Prostate gland (tissue), 2 donors: ENCODE results near the gene YEATS2. TPM values are rescaled to one million over a fixed set of nuclear protein-coding genes. Genes with fewer than 3 reads are reported as not detected.

ENCODE experiments used
- DNase-seq: peaks from one replicate; pipeline ENCODE4 v3.0.0-alpha.2; 2019; ENCODE audit warnings: low spot score
- H3K27ac ChIP-seq, 2 donors: fragments of 200-600 bp; sonication (generic); 2 replicates each; pipeline ENCODE4 v1.5.1; 2017 to 2019
- H3K27me3 ChIP-seq: fragments of 200-600 bp; sonication (generic); replicated peaks from 2 replicates; pipeline ENCODE4 v1.5.1; 2019; ENCODE audit not compliant: insufficient read depth
- H3K36me3 ChIP-seq, 2 donors: fragments of 200-600 bp; sonication (generic); 1 replicate in 1 of 2; 2 replicates in 1 of 2; pipeline versions ENCODE4 v1.5.1 to v1.8.1; 2017 to 2019
- H3K4me1 ChIP-seq: fragments of 200-600 bp; sonication (generic); replicated peaks from 2 replicates; pipeline ENCODE4 v1.5.1; 2019
- H3K4me3 ChIP-seq, 2 donors: fragments of 200-600 bp; sonication (generic); 2 replicates each; pipeline ENCODE4 v1.5.1; 2017 to 2019
- H3K9me3 ChIP-seq: fragments of 200-600 bp; sonication (generic); 2 replicates; pipeline ENCODE4 v1.5.1; 2017
- POLR2A ChIP-seq: fragments of 450-650 bp; IDR thresholded peaks from one replicate; pipeline ENCODE4 v1.6.1; 2016; ENCODE audit warnings: antibody characterized with exemption, mild to moderate bottlenecking
- POLR2AphosphoS5 ChIP-seq: sonication (generic); formaldehyde crosslinking; IDR thresholded peaks from one replicate; pipeline ENCODE4 v1.6.1; 2017; ENCODE audit warnings: antibody characterized with exemption
- WGBS: methylation state at CpG from one replicate; pipeline ENCODE4 v1.1.5; 2018; 5-methylcytosine and 5-hydroxymethylcytosine counted together
- intact Hi-C: fragments of 100-400 bp; cut with DNase I; formaldehyde crosslinking; loops from one replicate; pipeline ENCODE4 v1.14.2; 2022
- total RNA-seq, 2 donors: library from RNA; depleted of rRNA; stranded (reverse); fragments of >200 nt; gene quantifications; one replicate each; pipeline ENCODE4 v1.1.0, GENCODE V29; 2016
- TF ChIP-seq, protein P1 (sequence below), 4 experiments: fragments of 200-600 bp in 2 of 4; fragments of 450-650 bp in 2 of 4; sonication (generic) in 2 of 4; IDR thresholded peaks; 1 replicate in 3 of 4; 2 replicates in 1 of 4; pipeline ENCODE4 v1.5.1; 2016 to 2019; ENCODE audit warnings: antibody characterized with exemption in 4 of 4, mild to moderate bottlenecking in 2 of 4, moderate library complexity in 2 of 4

Gene YEATS2
- total RNA-seq, 2 donors from 2014 or later, result 24.1 to 24.8 TPM

DNA sequence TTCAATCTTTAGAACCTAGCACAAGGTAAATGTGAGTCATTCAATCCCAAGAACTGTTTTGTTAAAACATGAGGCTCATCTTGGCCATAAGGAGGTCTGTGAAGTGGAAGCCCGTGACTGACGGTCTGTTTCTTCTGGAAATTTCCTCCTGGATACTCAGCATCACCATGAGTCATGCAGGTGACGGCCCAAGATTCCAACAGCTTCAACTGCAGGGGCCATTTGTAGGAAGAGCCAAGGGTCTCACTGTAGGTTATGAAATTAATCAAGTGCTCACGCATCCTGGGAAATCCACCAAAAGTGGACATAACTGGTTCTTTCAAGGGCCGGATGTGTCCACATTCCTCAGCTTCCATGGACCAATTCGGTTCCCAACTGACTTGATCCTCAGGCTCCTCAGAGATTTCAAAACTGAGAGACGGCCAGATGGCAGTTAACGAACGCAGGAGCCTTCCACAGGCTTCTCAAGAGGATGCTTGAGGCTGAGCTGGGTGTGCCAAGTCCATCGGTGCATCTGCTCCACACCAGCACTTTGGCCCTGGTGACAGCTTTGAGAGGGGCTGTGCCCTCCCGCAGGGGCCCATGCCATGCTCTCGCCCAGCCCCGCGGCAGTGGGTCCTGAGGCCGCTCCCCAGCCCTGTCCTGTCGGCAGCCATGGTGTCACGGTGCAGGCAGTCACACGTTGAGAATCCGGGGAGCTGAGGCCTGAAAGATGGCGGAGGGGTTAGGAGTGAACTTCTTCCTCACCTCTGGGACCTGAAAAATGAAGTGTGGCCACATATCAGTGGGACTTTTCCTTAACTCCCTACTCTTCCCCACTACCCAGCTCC is 119.3 kb downstream of the YEATS2 start:
- no peaks in the 10 kb centered on the region for H3K36me3 ChIP-seq
- intact Hi-C loops, result no loop called here
- H3K9me3 ChIP-seq, result no peaks in the 10 kb centered on the region
- TF ChIP-seq POLR2A (no peak), POLR2AphosphoS5 (no peak)
- TF ChIP-seq, protein P1, sequence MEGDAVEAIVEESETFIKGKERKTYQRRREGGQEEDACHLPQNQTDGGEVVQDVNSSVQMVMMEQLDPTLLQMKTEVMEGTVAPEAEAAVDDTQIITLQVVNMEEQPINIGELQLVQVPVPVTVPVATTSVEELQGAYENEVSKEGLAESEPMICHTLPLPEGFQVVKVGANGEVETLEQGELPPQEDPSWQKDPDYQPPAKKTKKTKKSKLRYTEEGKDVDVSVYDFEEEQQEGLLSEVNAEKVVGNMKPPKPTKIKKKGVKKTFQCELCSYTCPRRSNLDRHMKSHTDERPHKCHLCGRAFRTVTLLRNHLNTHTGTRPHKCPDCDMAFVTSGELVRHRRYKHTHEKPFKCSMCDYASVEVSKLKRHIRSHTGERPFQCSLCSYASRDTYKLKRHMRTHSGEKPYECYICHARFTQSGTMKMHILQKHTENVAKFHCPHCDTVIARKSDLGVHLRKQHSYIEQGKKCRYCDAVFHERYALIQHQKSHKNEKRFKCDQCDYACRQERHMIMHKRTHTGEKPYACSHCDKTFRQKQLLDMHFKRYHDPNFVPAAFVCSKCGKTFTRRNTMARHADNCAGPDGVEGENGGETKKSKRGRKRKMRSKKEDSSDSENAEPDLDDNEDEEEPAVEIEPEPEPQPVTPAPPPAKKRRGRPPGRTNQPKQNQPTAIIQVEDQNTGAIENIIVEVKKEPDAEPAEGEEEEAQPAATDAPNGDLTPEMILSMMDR (IDR thresholded peaks at IDR 0.05), result no peak
- H3K4me3 ChIP-seq, result no peak overlapping the region
- H3K27ac ChIP-seq, result no peak overlapping the region
- H3K4me1 ChIP-seq, result peaks cover 2% of the 10 kb centered on the region
- no peaks in the 10 kb centered on the region for H3K27me3 ChIP-seq
- no peak for DNase-seq
- 90% methylated on average over 20 of the region's 20 CpGs for WGBS

DNA sequence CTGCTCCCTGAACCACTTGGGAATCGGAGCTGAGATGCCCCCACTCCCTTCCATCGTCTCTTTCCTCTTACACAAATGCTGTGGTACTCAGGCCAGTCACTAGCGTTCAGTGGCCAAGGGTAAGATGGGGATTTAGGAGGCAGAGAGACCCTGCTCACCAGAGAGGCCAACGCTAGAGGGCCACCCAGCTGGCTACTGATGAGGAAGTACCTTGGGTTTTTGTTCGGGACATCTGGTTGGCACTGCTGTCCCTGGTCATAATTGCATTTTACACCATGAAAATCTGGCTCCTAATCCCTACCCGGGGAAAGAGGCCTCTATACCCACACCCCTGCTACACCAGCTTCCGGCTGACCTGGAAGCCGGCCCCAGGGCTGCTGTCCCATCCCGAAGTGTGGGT is 120.0 kb downstream of the YEATS2 start:
- WGBS, result 95% methylated on average over 9 of the region's 9 CpGs
- Histone ChIP-seq H3K27ac (no peak overlapping the region), H3K4me1 (peaks cover 2% of the 10 kb centered on the region), H3K36me3 (no peaks in the 10 kb centered on the region), H3K27me3 (no peaks in the 10 kb centered on the region), H3K9me3 (no peaks in the 10 kb centered on the region), H3K4me3 (no peak overlapping the region)
- DNase-seq, result no peak
- TF ChIP-seq, protein P1 (IDR thresholded peaks at IDR 0.05), result no peak
- TF ChIP-seq POLR2AphosphoS5 (no peak), POLR2A (no peak)
- intact Hi-C loops, result no loop called here

GRCh38 chr3:183818041-183818620 is 120.5 kb downstream of the YEATS2 start:
- no peaks in the 10 kb centered on the region for H3K27me3 ChIP-seq
- no peak for TF ChIP-seq POLR2A
- no peak for TF ChIP-seq POLR2AphosphoS5
- TF ChIP-seq, protein P1 (IDR thresholded peaks at IDR 0.05), result no peak
- no peaks in the 10 kb centered on the region for H3K4me1 ChIP-seq
- H3K4me3 ChIP-seq, result no peak overlapping the region
- WGBS, result 80% methylated on average over 14 of the region's 14 CpGs
- H3K27ac ChIP-seq, result no peak overlapping the region
- intact Hi-C loops, result no loop called here
- no peak for DNase-seq
- H3K36me3 ChIP-seq, result no peaks in the 10 kb centered on the region
- no peaks in the 10 kb centered on the region for H3K9me3 ChIP-seq

DNA sequence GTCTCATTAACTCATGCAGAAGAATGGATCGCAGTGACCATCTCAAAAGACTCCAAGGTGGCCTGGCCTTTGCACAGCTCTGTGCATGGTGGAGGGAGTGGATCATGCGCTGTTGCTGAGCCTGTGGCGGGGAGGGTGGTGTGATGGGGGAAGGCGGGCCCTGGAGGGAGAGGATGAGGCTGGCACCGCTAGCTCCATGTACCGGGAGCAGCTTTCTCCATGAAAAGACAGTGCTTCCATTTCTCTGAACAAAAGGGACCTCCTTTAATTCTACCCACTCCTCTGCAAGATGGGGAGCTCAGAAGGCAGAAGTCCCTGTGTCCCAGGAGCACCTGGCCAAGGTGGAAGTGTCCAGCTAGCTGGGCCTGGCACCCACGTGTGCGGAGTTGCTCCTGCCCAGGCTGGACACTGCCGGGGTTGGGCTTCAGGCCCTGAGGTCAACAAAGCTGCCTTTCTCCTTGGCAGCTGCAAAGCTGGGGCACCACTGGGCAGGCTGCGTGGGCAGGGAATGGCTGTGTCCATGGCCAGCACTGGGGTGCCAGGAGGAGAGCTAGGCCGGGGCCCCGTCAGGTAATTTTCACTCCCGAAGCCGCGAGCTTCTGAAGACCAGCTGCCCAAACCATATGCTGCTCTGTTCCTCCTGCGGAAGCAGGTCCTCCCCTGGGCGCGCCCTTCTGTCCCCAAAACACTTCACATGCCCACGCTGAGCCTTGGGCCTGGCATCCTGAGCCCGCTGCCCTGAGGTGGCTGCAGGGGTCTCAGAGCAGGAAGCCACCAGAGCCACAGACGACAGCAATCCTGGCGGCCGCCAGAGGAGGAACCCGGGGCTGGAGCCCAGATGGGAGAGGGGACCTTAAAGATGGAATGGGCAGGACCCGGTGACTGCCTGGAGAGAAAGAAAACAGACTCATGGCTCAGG is 121.4 kb downstream of the YEATS2 start:
- 90% methylated on average over 25 of the region's 25 CpGs for WGBS
- Histone ChIP-seq H3K4me3 (no peak overlapping the region), H3K27ac (no peak overlapping the region), H3K9me3 (no peaks in the 10 kb centered on the region), H3K27me3 (no peaks in the 10 kb centered on the region), H3K4me1 (no peaks in the 10 kb centered on the region), H3K36me3 (no peaks in the 10 kb centered on the region)
- intact Hi-C loops, result no loop called here
- TF ChIP-seq POLR2A, result no peak
- TF ChIP-seq POLR2AphosphoS5, result no peak
- TF ChIP-seq, protein P1 (IDR thresholded peaks at IDR 0.05), result no peak
- no peak for DNase-seq
